Measurements from ENCODE around the gene NEIL3.

GRCh38 chr4:177348348-177348747 is 38.7 kb downstream of the NEIL3 start:
- TF ChIP-seq CTCF (IDR thresholded peaks at IDR 0.05; ENCODE audit: insufficient read depth, low read length): no peak
- TF ChIP-seq, protein P1, sequence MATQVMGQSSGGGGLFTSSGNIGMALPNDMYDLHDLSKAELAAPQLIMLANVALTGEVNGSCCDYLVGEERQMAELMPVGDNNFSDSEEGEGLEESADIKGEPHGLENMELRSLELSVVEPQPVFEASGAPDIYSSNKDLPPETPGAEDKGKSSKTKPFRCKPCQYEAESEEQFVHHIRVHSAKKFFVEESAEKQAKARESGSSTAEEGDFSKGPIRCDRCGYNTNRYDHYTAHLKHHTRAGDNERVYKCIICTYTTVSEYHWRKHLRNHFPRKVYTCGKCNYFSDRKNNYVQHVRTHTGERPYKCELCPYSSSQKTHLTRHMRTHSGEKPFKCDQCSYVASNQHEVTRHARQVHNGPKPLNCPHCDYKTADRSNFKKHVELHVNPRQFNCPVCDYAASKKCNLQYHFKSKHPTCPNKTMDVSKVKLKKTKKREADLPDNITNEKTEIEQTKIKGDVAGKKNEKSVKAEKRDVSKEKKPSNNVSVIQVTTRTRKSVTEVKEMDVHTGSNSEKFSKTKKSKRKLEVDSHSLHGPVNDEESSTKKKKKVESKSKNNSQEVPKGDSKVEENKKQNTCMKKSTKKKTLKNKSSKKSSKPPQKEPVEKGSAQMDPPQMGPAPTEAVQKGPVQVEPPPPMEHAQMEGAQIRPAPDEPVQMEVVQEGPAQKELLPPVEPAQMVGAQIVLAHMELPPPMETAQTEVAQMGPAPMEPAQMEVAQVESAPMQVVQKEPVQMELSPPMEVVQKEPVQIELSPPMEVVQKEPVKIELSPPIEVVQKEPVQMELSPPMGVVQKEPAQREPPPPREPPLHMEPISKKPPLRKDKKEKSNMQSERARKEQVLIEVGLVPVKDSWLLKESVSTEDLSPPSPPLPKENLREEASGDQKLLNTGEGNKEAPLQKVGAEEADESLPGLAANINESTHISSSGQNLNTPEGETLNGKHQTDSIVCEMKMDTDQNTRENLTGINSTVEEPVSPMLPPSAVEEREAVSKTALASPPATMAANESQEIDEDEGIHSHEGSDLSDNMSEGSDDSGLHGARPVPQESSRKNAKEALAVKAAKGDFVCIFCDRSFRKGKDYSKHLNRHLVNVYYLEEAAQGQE (IDR thresholded peaks at IDR 0.05; ENCODE audit: insufficient replicate concordance, low read depth): no peak
